HepG2 (cell line): ENCODE measurements around the gene BCCIP. TPM values are rescaled to one million over a fixed set of nuclear protein-coding genes. Genes with fewer than 3 reads are reported as not detected.

Experiments used
- ADNP ChIP-seq: sonication (generic); formaldehyde crosslinking; IDR thresholded peaks from 2 replicates; pipeline ENCODE4 v1.4.0; 2020; ENCODE audit warnings: missing genetic modification reagents
- EHMT2 ChIP-seq: fragments of 200-600 bp; sonication (generic); IDR thresholded peaks from 2 replicates; pipeline ENCODE4 v1.7.0; 2017; ENCODE audit warnings: antibody characterized with exemption, low read depth, low read length, borderline replicate concordance
- NBN ChIP-seq: fragments of 450-650 bp; conservative IDR thresholded peaks from 2 replicates; pipeline ENCODE4 v1.6.1; 2017
- NCOA2 ChIP-seq: sonication (generic); formaldehyde crosslinking; IDR thresholded peaks from 2 replicates; pipeline ENCODE4 v1.8.0; 2022; ENCODE audit warnings: inconsistent platforms
- NFIB ChIP-seq: sonication (generic); formaldehyde crosslinking; IDR thresholded peaks from 2 replicates; pipeline ENCODE4 v1.9.0; 2021; ENCODE audit warnings: missing genetic modification reagents, mild to moderate bottlenecking, borderline replicate concordance
- NR2F1 ChIP-seq, 2 experiments: fragments of 450-650 bp in 1 of 2; formaldehyde crosslinking in 1 of 2; IDR thresholded peaks; 2 replicates each; pipeline versions ENCODE4 v1.5.0 to v1.6.1; 2016 to 2020; ENCODE audit warnings: mild to moderate bottlenecking in 1 of 2, missing compliant biosample characterization in 1 of 2, missing genetic modification reagents in 1 of 2, moderate library complexity in 1 of 2
- ZFYVE20 ChIP-seq: sonication (generic); formaldehyde crosslinking; IDR thresholded peaks from 2 replicates; pipeline ENCODE4 v1.8.0; 2023; ENCODE audit warnings: low read depth, mild to moderate bottlenecking, moderate library complexity, missing genetic modification reagents, borderline replicate concordance
- ZMYM2 ChIP-seq: sonication (generic); formaldehyde crosslinking; IDR thresholded peaks from 2 replicates; pipeline ENCODE4 v1.8.0; 2022; ENCODE audit warnings: mild to moderate bottlenecking, missing genetic modification reagents
- ZNF232 ChIP-seq: sonication (generic); formaldehyde crosslinking; IDR thresholded peaks from 2 replicates; pipeline ENCODE4 v1.4.0; 2020; ENCODE audit warnings: missing genetic modification reagents, borderline replicate concordance
- ZNF34 ChIP-seq: sonication (generic); formaldehyde crosslinking; IDR thresholded peaks from 2 replicates; pipeline ENCODE4 v1.4.0; 2020; ENCODE audit warnings: mild to moderate bottlenecking, missing genetic modification reagents, borderline replicate concordance
- ZNF614 ChIP-seq: IDR thresholded peaks from 2 replicates; pipeline ENCODE4 v1.6.1; 2018; ENCODE audit warnings: missing biosample characterization, missing genetic modification reagents, inconsistent platforms, borderline replicate concordance
- ZNF776 ChIP-seq: sonication (generic); formaldehyde crosslinking; IDR thresholded peaks from 2 replicates; pipeline ENCODE4 v1.4.0; 2020; ENCODE audit warnings: mild to moderate bottlenecking, missing genetic modification reagents
- polyA plus RNA-seq, 8 experiments: library from polyadenylated mRNA; depleted of rRNA in 3 of 8; stranded (reverse) in 7 of 8; unstranded in 1 of 8; fragments of >200 nt; fragmentation: Illumina TruSeq in 4 of 8; extraction: Trizol in 4 of 8; gene quantifications; 2 replicates each; pipeline versions ENCODE4 v1.2.1 to v1.2.3, GENCODE V29; 2011 to 2016; ENCODE audit warnings: low read depth in 4 of 8, missing spikeins in 1 of 8, mixed read lengths in 1 of 8; ENCODE audit not compliant: insufficient read depth in 1 of 8
- total RNA-seq, 5 experiments: library from RNA; depleted of rRNA; stranded (reverse); fragments of >200 nt; fragmentation: Illumina TruSeq; extraction: Trizol; gene quantifications; 2 replicates each; pipeline ENCODE4 v1.2.3, GENCODE V29; 2016; ENCODE audit warnings: low read depth in 1 of 5
- TF ChIP-seq, protein P1 (sequence below): sonication (generic); formaldehyde crosslinking; IDR thresholded peaks from 2 replicates; pipeline ENCODE4 v1.8.1; 2023; ENCODE audit warnings: mild to moderate bottlenecking, missing genetic modification reagents, borderline replicate concordance
- TF ChIP-seq, protein P2 (sequence below): sonication (generic); formaldehyde crosslinking; IDR thresholded peaks from 2 replicates; pipeline ENCODE4 v1.4.0; 2020; ENCODE audit warnings: missing genetic modification reagents, borderline replicate concordance
- TF ChIP-seq, protein P3 (sequence below): IDR thresholded peaks from 2 replicates; pipeline ENCODE4 v1.6.1; 2016; ENCODE audit warnings: missing genetic modification reagents, missing compliant biosample characterization
- TF ChIP-seq, protein P4 (sequence below): sonication (generic); formaldehyde crosslinking; IDR thresholded peaks from 2 replicates; pipeline ENCODE4 v1.4.0; 2020; ENCODE audit warnings: missing genetic modification reagents
- TF ChIP-seq, protein P5 (sequence below), 2 experiments: sonication (generic) in 1 of 2; formaldehyde crosslinking in 1 of 2; IDR thresholded peaks; 2 replicates each; pipeline versions ENCODE4 v1.5.1 to v1.6.1; 2011 to 2020; ENCODE audit warnings: borderline replicate concordance in 1 of 2, low read depth in 1 of 2, low read length in 1 of 2, mild to moderate bottlenecking in 1 of 2, missing genetic modification reagents in 1 of 2, moderate library complexity in 1 of 2
- TF ChIP-seq, protein P6 (sequence below): sonication (generic); formaldehyde crosslinking; IDR thresholded peaks from 2 replicates; pipeline ENCODE4 v1.5.0; 2020; ENCODE audit warnings: mild to moderate bottlenecking, missing genetic modification reagents

The BCCIP gene
- total and polyA plus RNA-seq, 2 of the 13 experiments (the other 11 are each of a cell fraction or from before 2014, with no cell fraction given) = 37.0 to 132 TPM

DNA sequence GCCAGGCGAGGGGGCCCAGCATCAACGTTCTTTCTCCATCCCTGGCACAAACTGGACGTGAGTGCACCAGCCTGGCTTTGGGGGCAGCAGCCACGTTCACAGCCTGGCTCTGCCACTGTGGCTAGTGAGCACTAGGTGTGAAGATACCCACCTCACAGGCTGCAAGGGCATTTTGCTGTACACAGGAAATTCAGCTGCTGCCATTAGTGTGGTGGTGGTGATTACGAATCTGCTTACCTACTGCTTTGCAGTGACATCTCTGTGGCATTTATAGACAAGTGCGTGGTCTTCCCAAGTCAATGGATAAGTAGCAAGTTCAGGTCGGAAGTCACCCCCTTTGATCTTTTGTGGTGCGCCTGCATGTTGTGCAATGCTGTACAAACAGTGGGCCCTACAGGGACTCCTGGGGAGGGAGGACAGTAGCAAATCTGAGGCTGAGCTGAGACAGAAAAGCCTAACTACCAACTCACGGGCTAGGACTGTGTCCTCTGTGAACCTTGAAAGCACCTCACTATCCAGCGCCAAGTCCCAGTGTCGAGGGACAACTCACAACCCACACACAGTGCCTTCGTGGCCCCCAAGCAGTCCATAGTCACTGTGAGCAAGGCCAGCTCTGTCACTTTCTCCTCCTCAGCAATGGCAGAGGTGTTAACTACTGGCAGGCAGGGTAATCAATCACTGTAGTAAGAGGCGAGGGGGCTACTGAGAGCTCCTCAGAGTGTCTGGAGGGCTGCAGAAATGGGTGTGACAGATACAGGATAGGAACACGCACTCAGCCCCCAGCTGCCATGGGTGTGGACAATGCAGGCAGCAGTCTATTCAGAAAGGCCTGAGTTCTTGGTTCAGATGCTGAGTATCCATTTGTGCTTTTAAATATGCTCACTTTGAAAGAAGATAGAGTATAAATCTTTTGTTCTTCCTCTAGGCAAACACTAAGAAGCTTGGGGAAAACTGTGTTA is 30.7 kb upstream of the BCCIP start (continued):
- TF ChIP-seq, protein P1, sequence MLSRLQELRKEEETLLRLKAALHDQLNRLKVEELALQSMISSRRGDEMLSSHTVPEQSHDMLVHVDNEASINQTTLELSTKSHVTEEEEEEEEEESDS (CRISPR knock-in tag) = no peak
- TF ChIP-seq NR2F1 (CRISPR knock-in tag; IDR thresholded peaks at IDR 0.05) = peak; percentile 90 to 93
- TF ChIP-seq ADNP (CRISPR knock-in tag) = 0 out of 2 replicates have a peak, but pooled peaks have one; percentile 59
- TF ChIP-seq, protein P2, sequence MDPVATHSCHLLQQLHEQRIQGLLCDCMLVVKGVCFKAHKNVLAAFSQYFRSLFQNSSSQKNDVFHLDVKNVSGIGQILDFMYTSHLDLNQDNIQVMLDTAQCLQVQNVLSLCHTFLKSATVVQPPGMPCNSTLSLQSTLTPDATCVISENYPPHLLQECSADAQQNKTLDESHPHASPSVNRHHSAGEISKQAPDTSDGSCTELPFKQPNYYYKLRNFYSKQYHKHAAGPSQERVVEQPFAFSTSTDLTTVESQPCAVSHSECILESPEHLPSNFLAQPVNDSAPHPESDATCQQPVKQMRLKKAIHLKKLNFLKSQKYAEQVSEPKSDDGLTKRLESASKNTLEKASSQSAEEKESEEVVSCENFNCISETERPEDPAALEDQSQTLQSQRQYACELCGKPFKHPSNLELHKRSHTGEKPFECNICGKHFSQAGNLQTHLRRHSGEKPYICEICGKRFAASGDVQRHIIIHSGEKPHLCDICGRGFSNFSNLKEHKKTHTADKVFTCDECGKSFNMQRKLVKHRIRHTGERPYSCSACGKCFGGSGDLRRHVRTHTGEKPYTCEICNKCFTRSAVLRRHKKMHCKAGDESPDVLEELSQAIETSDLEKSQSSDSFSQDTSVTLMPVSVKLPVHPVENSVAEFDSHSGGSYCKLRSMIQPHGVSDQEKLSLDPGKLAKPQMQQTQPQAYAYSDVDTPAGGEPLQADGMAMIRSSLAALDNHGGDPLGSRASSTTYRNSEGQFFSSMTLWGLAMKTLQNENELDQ = no peak
- no peak for TF ChIP-seq ZFYVE20 (CRISPR knock-in tag)
- no peak for TF ChIP-seq NFIB (CRISPR knock-in tag)
- peak; percentile 94 for TF ChIP-seq ZMYM2 (CRISPR knock-in tag)
- TF ChIP-seq, protein P3, sequence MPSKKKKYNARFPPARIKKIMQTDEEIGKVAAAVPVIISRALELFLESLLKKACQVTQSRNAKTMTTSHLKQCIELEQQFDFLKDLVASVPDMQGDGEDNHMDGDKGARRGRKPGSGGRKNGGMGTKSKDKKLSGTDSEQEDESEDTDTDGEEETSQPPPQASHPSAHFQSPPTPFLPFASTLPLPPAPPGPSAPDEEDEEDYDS = 0 out of 2 replicates have a peak, but pooled peaks have one; percentile 35
- TF ChIP-seq ZNF776 = no peak
- TF ChIP-seq, protein P4, sequence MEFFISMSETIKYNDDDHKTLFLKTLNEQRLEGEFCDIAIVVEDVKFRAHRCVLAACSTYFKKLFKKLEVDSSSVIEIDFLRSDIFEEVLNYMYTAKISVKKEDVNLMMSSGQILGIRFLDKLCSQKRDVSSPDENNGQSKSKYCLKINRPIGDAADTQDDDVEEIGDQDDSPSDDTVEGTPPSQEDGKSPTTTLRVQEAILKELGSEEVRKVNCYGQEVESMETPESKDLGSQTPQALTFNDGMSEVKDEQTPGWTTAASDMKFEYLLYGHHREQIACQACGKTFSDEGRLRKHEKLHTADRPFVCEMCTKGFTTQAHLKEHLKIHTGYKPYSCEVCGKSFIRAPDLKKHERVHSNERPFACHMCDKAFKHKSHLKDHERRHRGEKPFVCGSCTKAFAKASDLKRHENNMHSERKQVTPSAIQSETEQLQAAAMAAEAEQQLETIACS (CRISPR knock-in tag) = no peak
- TF ChIP-seq, protein P5, sequence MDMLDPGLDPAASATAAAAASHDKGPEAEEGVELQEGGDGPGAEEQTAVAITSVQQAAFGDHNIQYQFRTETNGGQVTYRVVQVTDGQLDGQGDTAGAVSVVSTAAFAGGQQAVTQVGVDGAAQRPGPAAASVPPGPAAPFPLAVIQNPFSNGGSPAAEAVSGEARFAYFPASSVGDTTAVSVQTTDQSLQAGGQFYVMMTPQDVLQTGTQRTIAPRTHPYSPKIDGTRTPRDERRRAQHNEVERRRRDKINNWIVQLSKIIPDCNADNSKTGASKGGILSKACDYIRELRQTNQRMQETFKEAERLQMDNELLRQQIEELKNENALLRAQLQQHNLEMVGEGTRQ (IDR thresholded peaks at IDR 0.05; ENCODE audit: low read depth, low read length) = no peak
- TF ChIP-seq, protein P5 (CRISPR knock-in tag; IDR thresholded peaks at IDR 0.05; ENCODE audit: borderline replicate concordance) = no peak
- TF ChIP-seq NBN = no peak
- peak; percentile 97 for TF ChIP-seq ZNF614 (CRISPR knock-in tag)
- peak; percentile 82; the same call in 1 of the 2 replicates for TF ChIP-seq ZNF34
- TF ChIP-seq EHMT2 = no peak; the same call in 1 of the 2 replicates
- TF ChIP-seq, protein P6, sequence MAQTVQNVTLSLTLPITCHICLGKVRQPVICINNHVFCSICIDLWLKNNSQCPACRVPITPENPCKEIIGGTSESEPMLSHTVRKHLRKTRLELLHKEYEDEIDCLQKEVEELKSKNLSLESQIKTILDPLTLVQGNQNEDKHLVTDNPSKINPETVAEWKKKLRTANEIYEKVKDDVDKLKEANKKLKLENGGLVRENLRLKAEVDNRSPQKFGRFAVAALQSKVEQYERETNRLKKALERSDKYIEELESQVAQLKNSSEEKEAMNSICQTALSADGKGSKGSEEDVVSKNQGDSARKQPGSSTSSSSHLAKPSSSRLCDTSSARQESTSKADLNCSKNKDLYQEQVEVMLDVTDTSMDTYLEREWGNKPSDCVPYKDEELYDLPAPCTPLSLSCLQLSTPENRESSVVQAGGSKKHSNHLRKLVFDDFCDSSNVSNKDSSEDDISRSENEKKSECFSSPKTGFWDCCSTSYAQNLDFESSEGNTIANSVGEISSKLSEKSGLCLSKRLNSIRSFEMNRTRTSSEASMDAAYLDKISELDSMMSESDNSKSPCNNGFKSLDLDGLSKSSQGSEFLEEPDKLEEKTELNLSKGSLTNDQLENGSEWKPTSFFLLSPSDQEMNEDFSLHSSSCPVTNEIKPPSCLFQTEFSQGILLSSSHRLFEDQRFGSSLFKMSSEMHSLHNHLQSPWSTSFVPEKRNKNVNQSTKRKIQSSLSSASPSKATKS (CRISPR knock-in tag) = no peak
- peak; percentile 92 for TF ChIP-seq NCOA2
- TF ChIP-seq ZNF232 = no peak
